H9 (cell line): ENCODE results near the gene CTBS. TPM values are rescaled to one million over a fixed set of nuclear protein-coding genes. Genes with fewer than 3 reads are reported as not detected.

ENCODE experiments used
- DNase-seq: peaks from one replicate; pipeline ENCODE4 v3.0.0-alpha.2; 2017
- H2AFZ ChIP-seq: one replicate; pipeline ENCODE4 v1.6.1; 2013; ENCODE audit warnings: mild to moderate bottlenecking, low read length, control low read depth, moderate library complexity
- H2AK5ac ChIP-seq: 2 replicates; pipeline ENCODE4 v1.6.1; 2013; ENCODE audit warnings: low read length, control low read depth, mixed read lengths; ENCODE audit not compliant: insufficient read length
- H2BK120ac ChIP-seq: one replicate; pipeline ENCODE4 v1.6.1; 2013; ENCODE audit warnings: low read depth, mild to moderate bottlenecking, low read length, control low read depth, inconsistent platforms; ENCODE audit not compliant: poor library complexity, severe bottlenecking
- H2BK12ac ChIP-seq: 2 replicates; pipeline ENCODE4 v1.6.1; 2013; ENCODE audit warnings: low read length, control low read depth, mixed read lengths, low read depth; ENCODE audit not compliant: insufficient read length
- H2BK15ac ChIP-seq: 2 replicates; pipeline ENCODE4 v1.6.1; 2013; ENCODE audit warnings: low read depth, low read length, control low read depth
- H2BK20ac ChIP-seq: one replicate; pipeline ENCODE4 v1.6.1; 2013; ENCODE audit warnings: low read depth, mild to moderate bottlenecking, low read length, control low read depth, inconsistent platforms; ENCODE audit not compliant: poor library complexity, severe bottlenecking
- H2BK5ac ChIP-seq: 2 replicates; pipeline ENCODE4 v1.6.1; 2013; ENCODE audit warnings: low read length, control low read depth, mixed read lengths; ENCODE audit not compliant: insufficient read length
- H3K14ac ChIP-seq: 2 replicates; pipeline ENCODE4 v1.6.1; 2013; ENCODE audit warnings: low read length, control low read depth; ENCODE audit not compliant: insufficient read depth
- H3K18ac ChIP-seq: 2 replicates; pipeline ENCODE4 v1.6.1; 2013; ENCODE audit warnings: low read depth, mild to moderate bottlenecking, mixed read lengths, low read length, control low read depth; ENCODE audit not compliant: insufficient read length
- H3K23ac ChIP-seq: 2 replicates; pipeline ENCODE4 v1.6.1; 2013; ENCODE audit warnings: low read length, control low read depth, mixed read lengths, low read depth; ENCODE audit not compliant: insufficient read length
- H3K23me2 ChIP-seq: 2 replicates; pipeline ENCODE4 v1.6.1; 2013; ENCODE audit warnings: low read depth, mild to moderate bottlenecking, mixed read lengths, low read length, control low read depth; ENCODE audit not compliant: insufficient read length, poor library complexity, severe bottlenecking
- H3K27ac ChIP-seq: 2 replicates; pipeline ENCODE4 v1.5.1; 2013; ENCODE audit warnings: low read length, control low read depth, mixed read lengths, low read depth; ENCODE audit not compliant: insufficient read length
- H3K27me3 ChIP-seq: 2 replicates; pipeline ENCODE4 v1.6.1; 2013; ENCODE audit warnings: low read length, control low read depth, inconsistent platforms; ENCODE audit not compliant: insufficient read depth
- H3K4ac ChIP-seq: 2 replicates; pipeline ENCODE4 v1.6.1; 2013; ENCODE audit warnings: low read depth, mild to moderate bottlenecking, control low read depth, inconsistent platforms, low read length, moderate library complexity
- H3K4me1 ChIP-seq: 2 replicates; pipeline ENCODE4 v1.6.1; 2013; ENCODE audit warnings: low read length, control low read depth, inconsistent platforms; ENCODE audit not compliant: insufficient read depth
- H3K4me2 ChIP-seq: 2 replicates; pipeline ENCODE4 v1.6.1; 2013; ENCODE audit warnings: low read length, control low read depth, mixed read lengths; ENCODE audit not compliant: insufficient read length, insufficient read depth
- H3K56ac ChIP-seq: 2 replicates; pipeline ENCODE4 v1.6.1; 2013; ENCODE audit warnings: low read depth, mild to moderate bottlenecking, mixed read lengths, low read length, control low read depth; ENCODE audit not compliant: insufficient read length
- H3K79me1 ChIP-seq: 2 replicates; pipeline ENCODE4 v1.6.1; 2013; ENCODE audit warnings: low read depth, mild to moderate bottlenecking, moderate library complexity, low read length, control low read depth, inconsistent platforms; ENCODE audit not compliant: insufficient read depth, poor library complexity, severe bottlenecking
- H3K79me2 ChIP-seq: 2 replicates; pipeline ENCODE4 v1.6.1; 2013; ENCODE audit warnings: low read length, control low read depth, inconsistent platforms; ENCODE audit not compliant: insufficient read depth
- H3K9ac ChIP-seq: 2 replicates; pipeline ENCODE4 v1.6.1; 2013; ENCODE audit warnings: low read length, control low read depth, mixed read lengths; ENCODE audit not compliant: insufficient read length; ENCODE audit errors: extremely low read depth
- H3K9me3 ChIP-seq: one replicate; pipeline ENCODE4 v1.6.1; 2013; ENCODE audit warnings: low read depth, low read length, inconsistent platforms; ENCODE audit not compliant: control insufficient read depth
- H3T11ph ChIP-seq: one replicate; pipeline ENCODE4 v1.6.1; 2013; ENCODE audit warnings: mild to moderate bottlenecking, low read length, control low read depth, inconsistent platforms
- H4K20me1 ChIP-seq: one replicate; pipeline ENCODE4 v1.6.1; 2013; ENCODE audit not compliant: control insufficient read depth, insufficient read length, insufficient read depth
- H4K5ac ChIP-seq: 2 replicates; pipeline ENCODE4 v1.6.1; 2013; ENCODE audit warnings: low read depth, mild to moderate bottlenecking, mixed read lengths, low read length, control low read depth; ENCODE audit not compliant: insufficient read length
- H4K8ac ChIP-seq: replicated peaks from 2 replicates; pipeline ENCODE4 v1.6.1; 2013; ENCODE audit warnings: low read length, control low read depth, mixed read lengths, low read depth; ENCODE audit not compliant: insufficient read length
- H4K91ac ChIP-seq: 2 replicates; pipeline ENCODE4 v1.6.1; 2013; ENCODE audit warnings: low read depth, mild to moderate bottlenecking, moderate library complexity, mixed read lengths, low read length, control low read depth; ENCODE audit not compliant: insufficient read length
- H3K27ac Mint-ChIP-seq, 3 experiments: 2 replicates in 2 of 3; 3 replicates in 1 of 3; pipeline ENCODE4 v1.8.0; 2020 to 2021; ENCODE audit warnings: mixed read lengths in 3 of 3, mild to moderate bottlenecking in 1 of 3, moderate library complexity in 1 of 3
- H3K27me3 Mint-ChIP-seq: 2 replicates; pipeline ENCODE4 v1.8.0; 2021; ENCODE audit warnings: low read depth, mild to moderate bottlenecking, moderate library complexity, mixed read lengths
- H3K36me3 Mint-ChIP-seq, 3 experiments: 2 replicates in 2 of 3; 3 replicates in 1 of 3; pipeline ENCODE4 v1.8.0; 2020 to 2021; ENCODE audit warnings: low read depth in 3 of 3, mixed read lengths in 3 of 3; ENCODE audit not compliant: insufficient read depth in 1 of 3
- H3K4me1 Mint-ChIP-seq, 2 experiments: 2 replicates each; pipeline ENCODE4 v1.8.0; 2020; ENCODE audit warnings: mixed read lengths in 2 of 2
- H3K4me3 Mint-ChIP-seq, 2 experiments: 2 replicates in 1 of 2; 3 replicates in 1 of 2; pipeline ENCODE4 v1.8.0; 2020 to 2021; ENCODE audit warnings: mild to moderate bottlenecking in 2 of 2, mixed read lengths in 2 of 2, moderate library complexity in 1 of 2
- H3K9me3 Mint-ChIP-seq, 2 experiments: 2 replicates in 1 of 2; 3 replicates in 1 of 2; pipeline ENCODE4 v1.8.0; 2020; ENCODE audit warnings: mild to moderate bottlenecking in 2 of 2, mixed read lengths in 2 of 2, moderate library complexity in 1 of 2
- total RNA-seq: library from RNA; stranded (reverse); gene quantifications from 2 replicates; pipeline ENCODE4 v1.2.1, GENCODE V29; 2021
- TF ChIP-seq, protein P1 (sequence below): fragments of 200-600 bp; sonication (generic); conservative IDR thresholded peaks from 3 replicates; pipeline ENCODE4 v1.8.0; 2021; ENCODE audit warnings: antibody characterized with exemption, mild to moderate bottlenecking

The CTBS gene
- total RNA-seq, 1 experiment from 2014 or later, result 2.8 TPM

GRCh38 chr1:84538599-84538998 lies 35.6 kb downstream of the CTBS start:
- H3K4me2 ChIP-seq, result no peak overlapping the region
- TF ChIP-seq, protein P1, sequence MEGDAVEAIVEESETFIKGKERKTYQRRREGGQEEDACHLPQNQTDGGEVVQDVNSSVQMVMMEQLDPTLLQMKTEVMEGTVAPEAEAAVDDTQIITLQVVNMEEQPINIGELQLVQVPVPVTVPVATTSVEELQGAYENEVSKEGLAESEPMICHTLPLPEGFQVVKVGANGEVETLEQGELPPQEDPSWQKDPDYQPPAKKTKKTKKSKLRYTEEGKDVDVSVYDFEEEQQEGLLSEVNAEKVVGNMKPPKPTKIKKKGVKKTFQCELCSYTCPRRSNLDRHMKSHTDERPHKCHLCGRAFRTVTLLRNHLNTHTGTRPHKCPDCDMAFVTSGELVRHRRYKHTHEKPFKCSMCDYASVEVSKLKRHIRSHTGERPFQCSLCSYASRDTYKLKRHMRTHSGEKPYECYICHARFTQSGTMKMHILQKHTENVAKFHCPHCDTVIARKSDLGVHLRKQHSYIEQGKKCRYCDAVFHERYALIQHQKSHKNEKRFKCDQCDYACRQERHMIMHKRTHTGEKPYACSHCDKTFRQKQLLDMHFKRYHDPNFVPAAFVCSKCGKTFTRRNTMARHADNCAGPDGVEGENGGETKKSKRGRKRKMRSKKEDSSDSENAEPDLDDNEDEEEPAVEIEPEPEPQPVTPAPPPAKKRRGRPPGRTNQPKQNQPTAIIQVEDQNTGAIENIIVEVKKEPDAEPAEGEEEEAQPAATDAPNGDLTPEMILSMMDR, result no peak
- H2BK5ac ChIP-seq, result no peak overlapping the region
- H3K23me2 ChIP-seq, result no peaks in the 10 kb centered on the region
- H3K4ac ChIP-seq, result no peak overlapping the region
- H3K56ac ChIP-seq, result no peak overlapping the region
- H3K27ac Mint-ChIP-seq, result no peak overlapping the region
- H2AK5ac ChIP-seq, result no peak overlapping the region
- no peak for DNase-seq
- H3K27me3 Mint-ChIP-seq, result no peaks in the 10 kb centered on the region
- H3K4me3 Mint-ChIP-seq, result no peak overlapping the region
- no peak overlapping the region for H3K18ac ChIP-seq
- H3K9ac ChIP-seq, result no peak overlapping the region
- H3K23ac ChIP-seq, result no peak overlapping the region
- H2BK12ac ChIP-seq, result no peak overlapping the region
- no peak overlapping the region for H4K8ac ChIP-seq
- H3K9me3 ChIP-seq, result no peaks in the 10 kb centered on the region
- no peaks in the 10 kb centered on the region for H3K9me3 Mint-ChIP-seq
- no peak overlapping the region for H4K91ac ChIP-seq
- no peak overlapping the region for H2BK20ac ChIP-seq
- H3K14ac ChIP-seq, result no peak overlapping the region
- H2AFZ ChIP-seq, result no peak overlapping the region
- no peaks in the 10 kb centered on the region for H3K36me3 Mint-ChIP-seq
- H3K79me2 ChIP-seq, result no peaks in the 10 kb centered on the region
- no peak overlapping the region for H2BK120ac ChIP-seq
- no peaks in the 10 kb centered on the region for H3K4me1 Mint-ChIP-seq
- no peak overlapping the region for H2BK15ac ChIP-seq
- no peaks in the 10 kb centered on the region; the same call in 1 of the 2 replicates for H3K4me1 ChIP-seq
- H3K27me3 ChIP-seq, result no peaks in the 10 kb centered on the region
- no peak overlapping the region for H3T11ph ChIP-seq
- H3K27ac ChIP-seq, result no peak overlapping the region
- H3K79me1 ChIP-seq, result no peaks in the 10 kb centered on the region
- H4K5ac ChIP-seq, result no peak overlapping the region
- H4K20me1 ChIP-seq, result no peaks in the 10 kb centered on the region
